ENCODE measurements around the gene PLXND1. TPM values are rescaled to one million over a fixed set of nuclear protein-coding genes. Genes with fewer than 3 reads are reported as not detected.
A peak's percentile ranks its signal among the peaks of the same experiment; 100 is the strongest.

Gene PLXND1
- polyA plus RNA-seq, 6 donors from 2014 or later = 0.11 to 0.32 TPM; not detected in 4

- H3K9me3 Mint-ChIP-seq = peaks cover 0 to 5% (median 0%) of the 10 kb centered on the region in 7 donors
- no peak overlapping the region for H3K4me3 Mint-ChIP-seq
- H3K4me1 Mint-ChIP-seq = no peaks in the 10 kb centered on the region
- peaks cover 0 to 10% (median 0%) of the 10 kb centered on the region in 3 donors for H3K27me3 Mint-ChIP-seq
- no peak overlapping the region for H3K27ac Mint-ChIP-seq
- ATAC-seq (ENCODE audit: low read depth in 2 of 2) (no peak), DNase-seq (no peak)
- H3K36me3 Mint-ChIP-seq = no peaks in the 10 kb centered on the region
Observed at GRCh38 chr3:129635656-129636055, 29.2 kb upstream of the PLXND1 start.

GRCh38 chr3:129633751-129634481 is 27.4 kb upstream of the PLXND1 start:
- Mint-ChIP-seq H3K36me3 (no peaks in the 10 kb centered on the region), H3K27ac (peak overlapping the region in 2 of 6 donors; percentile 51 to 84), H3K27me3 (peaks cover 0 to 10% (median 0%) of the 10 kb centered on the region in 3 donors), H3K4me3 (no peak overlapping the region), H3K4me1 (no peaks in the 10 kb centered on the region), H3K9me3 (peaks cover 0 to 5% (median 0%) of the 10 kb centered on the region in 7 donors)
- DNase-seq = no peak
- ATAC-seq (ENCODE audit: low read depth in 2 of 2) = no peak

GRCh38 chr3:129632977-129633376 is 26.5 kb upstream of the PLXND1 start:
- DNase-seq (no peak), ATAC-seq (ENCODE audit: low read depth in 2 of 2) (no peak)
- Mint-ChIP-seq H3K27ac (no peak overlapping the region), H3K9me3 (peaks cover 0 to 5% (median 0%) of the 10 kb centered on the region in 7 donors), H3K27me3 (peaks cover 0 to 10% (median 0%) of the 10 kb centered on the region in 3 donors), H3K4me3 (no peak overlapping the region), H3K36me3 (no peaks in the 10 kb centered on the region), H3K4me1 (peaks cover 3 to 4% (median 3%) of the 10 kb centered on the region in 3 donors)

- no peak overlapping the region for H3K4me3 Mint-ChIP-seq
- ATAC-seq (ENCODE audit: low read depth in 2 of 2) (no peak), DNase-seq (no peak)
- H3K27me3 Mint-ChIP-seq = peaks cover 0 to 10% (median 0%) of the 10 kb centered on the region in 3 donors
- H3K27ac Mint-ChIP-seq = no peak overlapping the region
- H3K36me3 Mint-ChIP-seq = no peaks in the 10 kb centered on the region
- peaks cover 0 to 5% (median 0%) of the 10 kb centered on the region in 7 donors for H3K9me3 Mint-ChIP-seq
- peaks cover 7 to 8% (median 7%) of the 10 kb centered on the region in 3 donors for H3K4me1 Mint-ChIP-seq
Observed at GRCh38 chr3:129632556-129632955, 26.1 kb upstream of the PLXND1 start.

GRCh38 chr3:129632056-129632455 is 25.6 kb upstream of the PLXND1 start:
- no peak for ATAC-seq (ENCODE audit: low read depth in 2 of 2)
- Mint-ChIP-seq H3K27me3 (peaks cover 0 to 10% (median 0%) of the 10 kb centered on the region in 3 donors), H3K27ac (no peak overlapping the region)

GRCh38 chr3:129629011-129629410 is 22.5 kb upstream of the PLXND1 start:
- Mint-ChIP-seq H3K36me3 (no peaks in the 10 kb centered on the region), H3K27ac (no peak overlapping the region), H3K9me3 (no peaks in the 10 kb centered on the region), H3K4me1 (peaks cover 14 to 23% (median 20%) of the 10 kb centered on the region in 3 donors), H3K27me3 (no peaks in the 10 kb centered on the region), H3K4me3 (peak overlapping the region in 2 of 8 donors; percentile 35 to 36)
- ATAC-seq (ENCODE audit: low read depth in 2 of 2) = no peak
- no peak for DNase-seq

More at GRCh38 chr3:129632056-129632455, 25.6 kb upstream of the PLXND1 start:
- peaks cover 0 to 5% (median 0%) of the 10 kb centered on the region in 7 donors for H3K9me3 Mint-ChIP-seq
- H3K4me3 Mint-ChIP-seq = no peak overlapping the region
- H3K4me1 Mint-ChIP-seq = peaks cover 12 to 13% (median 12%) of the 10 kb centered on the region in 3 donors
- DNase-seq = no peak
- no peaks in the 10 kb centered on the region for H3K36me3 Mint-ChIP-seq

GRCh38 chr3:129628169-129628522 is 21.7 kb upstream of the PLXND1 start:
- no peak for DNase-seq
- no peak for ATAC-seq (ENCODE audit: low read depth in 2 of 2)
- H3K4me3 Mint-ChIP-seq = peak overlapping the region; percentile 80 to 96 (median 91)
- H3K4me1 Mint-ChIP-seq = peaks cover 14 to 23% (median 20%) of the 10 kb centered on the region in 3 donors
- no peaks in the 10 kb centered on the region for H3K9me3 Mint-ChIP-seq
- H3K27me3 Mint-ChIP-seq = no peaks in the 10 kb centered on the region
- no peaks in the 10 kb centered on the region for H3K36me3 Mint-ChIP-seq
- H3K27ac Mint-ChIP-seq = no peak overlapping the region

GRCh38 chr3:129627350-129628168 is 21.1 kb upstream of the PLXND1 start:
- DNase-seq = peak; percentile 53
- Mint-ChIP-seq H3K36me3 (no peaks in the 10 kb centered on the region), H3K27ac (peak overlapping the region in 5 of 6 donors; percentile 14 to 85 (median 62)), H3K27me3 (no peaks in the 10 kb centered on the region), H3K4me3 (peak overlapping the region; percentile 80 to 96 (median 91)), H3K4me1 (peaks cover 14 to 23% (median 20%) of the 10 kb centered on the region in 3 donors), H3K9me3 (no peaks in the 10 kb centered on the region)
- peak; percentile 60 to 73 for ATAC-seq (ENCODE audit: low read depth in 2 of 2)

- ATAC-seq (ENCODE audit: low read depth in 2 of 2) (peak; percentile 76 to 82), DNase-seq (peak; percentile 46)
- Mint-ChIP-seq H3K27ac (peak overlapping the region in 3 of 6 donors; percentile 7 to 85 (median 26)), H3K36me3 (no peaks in the 10 kb centered on the region), H3K4me3 (peak overlapping the region; percentile 80 to 96 (median 91)), H3K27me3 (no peaks in the 10 kb centered on the region), H3K4me1 (peaks cover 14 to 23% (median 20%) of the 10 kb centered on the region in 3 donors), H3K9me3 (no peaks in the 10 kb centered on the region)
Observed at GRCh38 chr3:129626744-129627349, 20.4 kb upstream of the PLXND1 start.

- Mint-ChIP-seq H3K27ac (no peak overlapping the region), H3K36me3 (no peaks in the 10 kb centered on the region), H3K4me1 (peaks cover 14 to 23% (median 20%) of the 10 kb centered on the region in 3 donors), H3K27me3 (no peaks in the 10 kb centered on the region), H3K9me3 (no peaks in the 10 kb centered on the region), H3K4me3 (peak overlapping the region; percentile 15 to 92 (median 69))
- no peak for ATAC-seq (ENCODE audit: low read depth in 2 of 2)
- DNase-seq = no peak
Observed at GRCh38 chr3:129625072-129625874, 18.8 kb upstream of the PLXND1 start.

GRCh38 chr3:129624347-129625071 is 18.0 kb upstream of the PLXND1 start:
- Mint-ChIP-seq H3K36me3 (no peaks in the 10 kb centered on the region), H3K9me3 (no peaks in the 10 kb centered on the region), H3K27ac (no peak overlapping the region), H3K27me3 (no peaks in the 10 kb centered on the region), H3K4me1 (peaks cover 14 to 23% (median 20%) of the 10 kb centered on the region in 3 donors), H3K4me3 (peak overlapping the region in 3 of 8 donors; percentile 33 to 50 (median 42))
- DNase-seq = no peak
- no peak for ATAC-seq (ENCODE audit: low read depth in 2 of 2)

GRCh38 chr3:129623447-129624118 is 17.1 kb upstream of the PLXND1 start:
- peaks cover 19 to 28% (median 26%) of the 10 kb centered on the region in 3 donors for H3K4me1 Mint-ChIP-seq
- peaks cover 5% of the 10 kb centered on the region in 3 donors for H3K27me3 Mint-ChIP-seq
- DNase-seq (no peak), ATAC-seq (ENCODE audit: low read depth in 2 of 2) (no peak)
- peak overlapping the region in 1 of 8 donors; percentile 33 for H3K4me3 Mint-ChIP-seq
- no peaks in the 10 kb centered on the region for H3K9me3 Mint-ChIP-seq
- no peak overlapping the region for H3K27ac Mint-ChIP-seq
- no peaks in the 10 kb centered on the region for H3K36me3 Mint-ChIP-seq
